Ovary (tissue), 3 donors: ENCODE measurements around the gene PAF1.

Source experiments
- CTCF ChIP-seq, 3 donors: fragments of 450-650 bp in 2 of 3; fragments of 200-600 bp in 1 of 3; IDR thresholded peaks; one replicate each; pipeline versions ENCODE4 v1.5.1 to v1.8.0; 2016 to 2022; ENCODE audit warnings: antibody characterized with exemption in 3 of 3, mild to moderate bottlenecking in 1 of 3
- EP300 ChIP-seq: sonication (generic); formaldehyde crosslinking; IDR thresholded peaks from one replicate; pipeline ENCODE4 v1.6.1; 2017; ENCODE audit warnings: antibody characterized with exemption
- POLR2A ChIP-seq: fragments of 450-650 bp; IDR thresholded peaks from one replicate; pipeline ENCODE4 v1.6.1; 2017; ENCODE audit warnings: antibody characterized with exemption, mild to moderate bottlenecking, moderate library complexity
- donor health status: DM: no; HTN: no; CAD: no.

- TF ChIP-seq CTCF (IDR thresholded peaks at IDR 0.05) (no peak), EP300 (no peak), POLR2A (no peak)
These were observed 41.6 kb downstream of the PAF1 start for GRCh38 chr19:39349326-39349725.
